Gastrocnemius medialis (tissue), 4 donors: Measurements from ENCODE around the gene UNC5B. TPM values are rescaled to one million over a fixed set of nuclear protein-coding genes. Genes with fewer than 3 reads are reported as not detected.

ENCODE experiments used
- ATAC-seq, 2 donors: fragments of 150-250 bp; one replicate each; pipeline ENCODE4 v1.9.1; 2016
- DNase-seq, 2 donors: peaks; one replicate each; pipeline ENCODE4 v3.0.0-alpha.2; 2019
- H3K27ac ChIP-seq, 4 donors: fragments of 200-600 bp; sonication (generic); 1 replicate in 1 of 4; 2 replicates in 3 of 4; pipeline ENCODE4 v1.5.1; 2016 to 2018; ENCODE audit warnings: mild to moderate bottlenecking in 2 of 4, moderate library complexity in 1 of 4
- H3K27me3 ChIP-seq, 3 donors: fragments of 200-600 bp; sonication (generic) in 2 of 3; 1 replicate in 1 of 3; 2 replicates in 2 of 3; pipeline versions ENCODE4 v1.5.1 to v1.6.0; 2016 to 2019; ENCODE audit warnings: mild to moderate bottlenecking in 1 of 3, moderate library complexity in 1 of 3
- H3K36me3 ChIP-seq, 2 donors: fragments of 200-600 bp; sonication (generic) in 1 of 2; one replicate each; pipeline ENCODE4 v1.5.1; 2017 to 2018
- H3K4me1 ChIP-seq, 2 donors: fragments of 200-600 bp; sonication (generic) in 1 of 2; one replicate each; pipeline ENCODE4 v1.5.1; 2016 to 2017; ENCODE audit warnings: mild to moderate bottlenecking in 2 of 2
- H3K4me3 ChIP-seq, 4 donors: fragments of 200-600 bp; sonication (generic) in 3 of 4; 1 replicate in 1 of 4; 2 replicates in 3 of 4; pipeline ENCODE4 v1.5.1; 2016 to 2019; ENCODE audit warnings: mild to moderate bottlenecking in 2 of 4
- H3K9me3 ChIP-seq, 3 donors: fragments of 200-600 bp; sonication (generic) in 2 of 3; 1 replicate in 1 of 3; 2 replicates in 2 of 3; pipeline ENCODE4 v1.5.1; 2016 to 2019
- CTCF ChIP-seq, 5 experiments: fragments of 450-650 bp in 3 of 5; fragments of 200-600 bp in 2 of 5; sonication (generic) in 2 of 5; IDR thresholded peaks in 4 of 5; conservative IDR thresholded peaks in 1 of 5; 1 replicate in 4 of 5; 2 replicates in 1 of 5; pipeline ENCODE4 v1.5.1; 2016 to 2019; ENCODE audit warnings: antibody characterized with exemption in 5 of 5, mild to moderate bottlenecking in 3 of 5, moderate library complexity in 3 of 5
- POLR2A ChIP-seq, 2 donors: fragments of 450-650 bp; IDR thresholded peaks; one replicate each; pipeline ENCODE4 v1.6.1; 2017; ENCODE audit warnings: antibody characterized with exemption in 2 of 2, mild to moderate bottlenecking in 2 of 2, moderate library complexity in 2 of 2
- in situ Hi-C, 4 donors: fragments of 200-750 bp; cut with MboI; loops; one replicate each; pipeline versions ENCODE4 v1.15.0 to v1.8.0; 2017; ENCODE audit warnings: low sequenced_read_pairs in 4 of 4
- intact Hi-C: fragments of 100-400 bp; cut with DNase I; formaldehyde crosslinking; loops from one replicate; pipeline ENCODE4 v1.15.1; 2023; ENCODE audit warnings: low total_unique reads
- total RNA-seq, 4 donors: library from RNA; depleted of rRNA; stranded (reverse); fragments of >200 nt; gene quantifications; one replicate each; pipeline versions ENCODE4 v1.1.0 to v1.2.3, GENCODE V29; 2016

Gene UNC5B
- total RNA-seq, 4 donors from 2014 or later, result 0.65 to 1.2 (median 0.90) TPM

- no peak for TF ChIP-seq POLR2A (IDR thresholded peaks at IDR 0.05)
- no peak for TF ChIP-seq CTCF (IDR thresholded peaks at IDR 0.05 in 4 of 5, conservative IDR thresholded peaks at IDR 0.05 in 1 of 5)
- in situ Hi-C loops, result loop anchor here (10.0 to 25.0 kb wide), 6 partner anchors 242 to 495 kb away; no protein-coding TSS in a partner anchor
These were observed 107.5 kb downstream of the UNC5B start for GRCh38 chr10:71319800-71320392.

DNA sequence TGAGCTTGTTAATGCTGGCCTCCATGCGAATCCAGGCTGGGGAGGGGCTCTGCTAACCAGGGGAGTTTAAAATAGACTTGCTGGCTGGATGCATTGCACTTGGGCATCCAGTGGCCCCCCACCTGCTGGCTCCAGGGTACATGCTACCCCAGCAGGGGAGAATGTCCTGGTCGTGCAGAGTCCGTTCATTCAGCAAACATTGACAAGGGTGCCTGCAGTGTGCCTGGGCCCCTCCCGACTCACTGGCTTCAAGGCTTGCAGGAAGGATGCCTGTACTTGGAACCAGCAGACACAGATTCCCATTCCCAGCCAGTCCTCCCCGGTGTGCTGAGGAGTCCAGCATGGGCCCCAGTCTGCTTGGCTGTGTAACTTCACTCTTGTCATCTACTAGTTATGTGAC, 108.2 kb downstream of the UNC5B start:
- DNase-seq (no peak), ATAC-seq (no peak)
- Histone ChIP-seq H3K27me3 (no peaks in the 10 kb centered on the region), H3K36me3 (peaks cover 0 to 5% of the 10 kb centered on the region in 2 donors), H3K4me3 (no peak overlapping the region), H3K27ac (no peak overlapping the region), H3K9me3 (no peaks in the 10 kb centered on the region), H3K4me1 (peaks cover 0 to 10% of the 10 kb centered on the region in 2 donors)
- in situ Hi-C loops, result loop anchor here in 2 of 4 donors (25.0 kb wide), 2 partner anchors 242 to 492 kb away; no protein-coding TSS in a partner anchor
- TF ChIP-seq POLR2A (IDR thresholded peaks at IDR 0.05) (no peak), CTCF (IDR thresholded peaks at IDR 0.05 in 4 of 5, conservative IDR thresholded peaks at IDR 0.05 in 1 of 5) (no peak)
- intact Hi-C loops, result no loop called here

More at GRCh38 chr10:71319800-71320392, 107.5 kb downstream of the UNC5B start:
- ATAC-seq (no peak), DNase-seq (no peak)
- H3K4me3 ChIP-seq, result peak overlapping the region; percentile 64 to 83 (median 68)
- H3K36me3 ChIP-seq, result peaks cover 0 to 5% of the 10 kb centered on the region in 2 donors
- H3K27me3 ChIP-seq, result no peaks in the 10 kb centered on the region
- intact Hi-C loops, result loop anchor here (1.0 to 5.0 kb wide), 5 partner anchors 57 to 577 kb away; partner anchors contain the start of gene VSIR
- peaks cover 0 to 9% of the 10 kb centered on the region in 2 donors for H3K4me1 ChIP-seq
- no peaks in the 10 kb centered on the region for H3K9me3 ChIP-seq
- H3K27ac ChIP-seq, result peak overlapping the region in 3 of 4 donors; percentile 73 to 76 (median 73)

DNA sequence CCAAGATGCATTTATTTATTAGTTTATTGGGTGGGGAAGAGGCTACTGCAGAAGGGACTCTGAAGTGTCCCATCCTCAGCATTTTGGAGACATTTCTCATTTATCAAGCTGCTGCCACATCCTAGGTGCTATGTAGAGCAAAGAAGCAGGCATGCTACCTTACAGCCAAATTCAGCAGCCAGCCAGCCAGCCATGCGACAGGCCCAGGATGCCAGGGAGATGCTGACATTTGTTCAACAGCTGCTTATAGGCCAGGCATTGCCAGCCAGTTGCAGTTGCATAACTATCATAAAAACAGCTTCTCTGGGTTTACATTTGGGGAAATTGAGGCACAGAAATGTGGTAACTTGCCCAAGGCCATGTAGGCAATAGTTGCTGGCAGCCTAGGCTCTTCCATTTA, 109.0 kb downstream of the UNC5B start:
- no peak overlapping the region for H3K27ac ChIP-seq
- no peaks in the 10 kb centered on the region for H3K9me3 ChIP-seq
- intact Hi-C loops (no loop called here), in situ Hi-C loops (loop anchor here in 2 of 4 donors (25.0 kb wide), 2 partner anchors 241 to 491 kb away; no protein-coding TSS in a partner anchor)
- no peaks in the 10 kb centered on the region for H3K27me3 ChIP-seq
- ATAC-seq (no peak), DNase-seq (no peak)
- no peak overlapping the region for H3K4me3 ChIP-seq
- TF ChIP-seq CTCF (IDR thresholded peaks at IDR 0.05 in 4 of 5, conservative IDR thresholded peaks at IDR 0.05 in 1 of 5) (no peak), POLR2A (IDR thresholded peaks at IDR 0.05) (no peak)
- peaks cover 4 to 18% of the 10 kb centered on the region in 2 donors for H3K4me1 ChIP-seq
- H3K36me3 ChIP-seq, result peaks cover 0 to 5% of the 10 kb centered on the region in 2 donors

DNA sequence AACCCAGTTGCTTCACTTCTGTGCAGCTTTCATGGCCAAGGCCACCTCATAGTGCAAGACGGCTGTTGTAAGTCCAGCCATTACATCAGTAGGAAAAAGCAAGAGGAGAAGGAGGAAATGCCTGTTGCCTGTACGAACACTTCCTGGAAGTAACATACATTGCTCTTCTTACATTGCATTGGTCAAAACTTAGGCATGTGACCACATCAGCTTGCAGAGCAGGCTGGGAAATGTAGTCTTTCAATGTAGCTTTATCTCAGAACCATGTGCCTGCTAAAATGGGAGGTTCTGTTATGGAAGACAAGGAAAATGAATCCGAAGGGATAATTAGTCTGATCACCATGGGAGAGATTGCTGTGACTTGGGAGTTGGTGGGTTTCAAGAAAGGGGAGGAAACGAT, 111.0 kb downstream of the UNC5B start:
- peaks cover 4 to 20% of the 10 kb centered on the region in 2 donors for H3K4me1 ChIP-seq
- peaks cover 0 to 5% of the 10 kb centered on the region in 2 donors for H3K36me3 ChIP-seq
- no peak overlapping the region for H3K27ac ChIP-seq
- no peaks in the 10 kb centered on the region for H3K9me3 ChIP-seq
- DNase-seq, result no peak
- H3K27me3 ChIP-seq, result no peaks in the 10 kb centered on the region
- ATAC-seq, result no peak
- H3K4me3 ChIP-seq, result no peak overlapping the region
- intact Hi-C loops, result no loop called here
- no peak for TF ChIP-seq POLR2A (IDR thresholded peaks at IDR 0.05)
- TF ChIP-seq CTCF (IDR thresholded peaks at IDR 0.05 in 4 of 5, conservative IDR thresholded peaks at IDR 0.05 in 1 of 5), result no peak
- in situ Hi-C loops, result loop anchor here in 2 of 4 donors (25.0 kb wide), 2 partner anchors 239 to 489 kb away; no protein-coding TSS in a partner anchor
